Endodermal cell (in vitro differentiated cells): ENCODE results near the gene SLC12A5. TPM values are rescaled to one million over a fixed set of nuclear protein-coding genes. Genes with fewer than 3 reads are reported as not detected.

Experiments
- DNase-seq: peaks from one replicate; pipeline ENCODE4 v3.0.0-alpha.2; 2017
- H3K27ac ChIP-seq: 2 replicates; pipeline ENCODE4 v1.5.1; 2013; ENCODE audit warnings: mild to moderate bottlenecking, low read depth, low read length, moderate library complexity
- H3K27me3 ChIP-seq: 2 replicates; pipeline ENCODE4 v1.6.1; 2013; ENCODE audit warnings: mild to moderate bottlenecking, low read length, moderate library complexity; ENCODE audit not compliant: insufficient read depth, control insufficient read depth, poor library complexity, severe bottlenecking
- H3K36me3 ChIP-seq: 2 replicates; pipeline ENCODE4 v1.7.0; 2013; ENCODE audit warnings: mild to moderate bottlenecking, low read length, moderate library complexity; ENCODE audit not compliant: control insufficient read depth, insufficient read depth
- H3K4me1 ChIP-seq: one replicate; pipeline ENCODE4 v1.7.0; 2013; ENCODE audit warnings: low read length; ENCODE audit not compliant: control insufficient read depth, insufficient read depth
- H3K4me3 ChIP-seq: 2 replicates; pipeline ENCODE4 v1.5.1; 2013; ENCODE audit warnings: mild to moderate bottlenecking, low read length, moderate library complexity
- H3K9ac ChIP-seq: 2 replicates; pipeline ENCODE4 v1.6.1; 2013; ENCODE audit warnings: mild to moderate bottlenecking, low read length, moderate library complexity; ENCODE audit not compliant: poor library complexity, severe bottlenecking; ENCODE audit errors: extremely low read depth
- H3K9me3 ChIP-seq: 2 replicates; pipeline ENCODE4 v1.6.1; 2013; ENCODE audit warnings: mild to moderate bottlenecking, low read length, moderate library complexity; ENCODE audit not compliant: control insufficient read depth
- H3K27ac Mint-ChIP-seq: 2 replicates; pipeline ENCODE4 v1.8.0; 2020; ENCODE audit warnings: mixed read lengths
- H3K27me3 Mint-ChIP-seq: 2 replicates; pipeline ENCODE4 v1.8.0; 2021; ENCODE audit warnings: mild to moderate bottlenecking, mixed read lengths; ENCODE audit not compliant: insufficient read depth
- H3K36me3 Mint-ChIP-seq: 2 replicates; pipeline ENCODE4 v1.8.0; 2020; ENCODE audit warnings: low read depth, mixed read lengths
- H3K4me1 Mint-ChIP-seq: 2 replicates; pipeline ENCODE4 v1.8.0; 2020; ENCODE audit warnings: mixed read lengths
- H3K4me3 Mint-ChIP-seq: 2 replicates; pipeline ENCODE4 v1.8.0; 2020; ENCODE audit warnings: mild to moderate bottlenecking, moderate library complexity, mixed read lengths
- H3K9me3 Mint-ChIP-seq: 2 replicates; pipeline ENCODE4 v1.8.0; 2020; ENCODE audit warnings: mild to moderate bottlenecking, mixed read lengths
- WGBS, 2 experiments: methylation state at CpG; one replicate each; pipeline versions ENCODE4 v1.1.5 to v1.1.7; 2013; ENCODE audit warnings: missing lambda C conversion rate in 2 of 2, mixed read lengths in 1 of 2; ENCODE audit not compliant: insufficient coverage in 1 of 2, insufficient read length in 1 of 2; 5-methylcytosine and 5-hydroxymethylcytosine counted together
- total RNA-seq, 2 donors: library from RNA; stranded (reverse); fragmentation: NEBNext Ultra II Directional in 1 of 2; extraction: Animal tissue kit (Norgen Biotek cat#: 25700) in 1 of 2; gene quantifications; 2 replicates in 1 of 2; 3 replicates in 1 of 2; pipeline ENCODE4 v1.2.1, GENCODE V29; 2021
- TF ChIP-seq, protein P1 (sequence below): fragments of 200-600 bp; sonication (generic); conservative IDR thresholded peaks from 2 replicates; pipeline ENCODE4 v1.5.0; 2021; ENCODE audit warnings: antibody characterized with exemption, mild to moderate bottlenecking

Gene SLC12A5
- total RNA-seq, 2 donors from 2014 or later: 5.7 to 10.2 TPM

DNA sequence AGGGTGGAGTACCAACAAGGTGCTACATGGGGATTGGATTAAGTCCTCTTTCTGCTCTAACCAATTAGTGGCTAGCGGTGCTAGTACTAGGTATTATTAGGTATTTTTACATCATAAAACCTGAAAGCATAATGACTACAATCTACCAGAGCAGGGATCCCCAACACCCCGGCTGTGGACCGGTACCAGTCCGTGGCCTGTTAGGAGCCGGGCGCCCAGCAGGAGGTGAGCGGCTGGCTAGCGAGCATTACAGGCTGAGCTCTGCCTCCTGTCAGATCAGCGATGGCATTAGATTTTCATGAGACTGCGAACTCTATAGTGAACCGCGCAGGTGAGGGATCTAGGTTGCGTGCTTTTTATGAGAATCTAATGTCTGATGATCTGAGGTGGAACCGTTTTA is 80.0 kb downstream of the SLC12A5 start:
- 89 to 93% methylated on average over 10 to 14 of the region's 14 CpGs for WGBS, 2 experiments
- TF ChIP-seq, protein P1, sequence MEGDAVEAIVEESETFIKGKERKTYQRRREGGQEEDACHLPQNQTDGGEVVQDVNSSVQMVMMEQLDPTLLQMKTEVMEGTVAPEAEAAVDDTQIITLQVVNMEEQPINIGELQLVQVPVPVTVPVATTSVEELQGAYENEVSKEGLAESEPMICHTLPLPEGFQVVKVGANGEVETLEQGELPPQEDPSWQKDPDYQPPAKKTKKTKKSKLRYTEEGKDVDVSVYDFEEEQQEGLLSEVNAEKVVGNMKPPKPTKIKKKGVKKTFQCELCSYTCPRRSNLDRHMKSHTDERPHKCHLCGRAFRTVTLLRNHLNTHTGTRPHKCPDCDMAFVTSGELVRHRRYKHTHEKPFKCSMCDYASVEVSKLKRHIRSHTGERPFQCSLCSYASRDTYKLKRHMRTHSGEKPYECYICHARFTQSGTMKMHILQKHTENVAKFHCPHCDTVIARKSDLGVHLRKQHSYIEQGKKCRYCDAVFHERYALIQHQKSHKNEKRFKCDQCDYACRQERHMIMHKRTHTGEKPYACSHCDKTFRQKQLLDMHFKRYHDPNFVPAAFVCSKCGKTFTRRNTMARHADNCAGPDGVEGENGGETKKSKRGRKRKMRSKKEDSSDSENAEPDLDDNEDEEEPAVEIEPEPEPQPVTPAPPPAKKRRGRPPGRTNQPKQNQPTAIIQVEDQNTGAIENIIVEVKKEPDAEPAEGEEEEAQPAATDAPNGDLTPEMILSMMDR: no peak
- Mint-ChIP-seq H3K4me3 (no peak overlapping the region), H3K36me3 (no peaks in the 10 kb centered on the region), H3K27me3 (peaks cover 53% of the 10 kb centered on the region), H3K9me3 (peaks cover 1% of the 10 kb centered on the region), H3K4me1 (peaks cover 11% of the 10 kb centered on the region), H3K27ac (no peak overlapping the region)
- Histone ChIP-seq H3K27me3 (peaks cover 31% of the 10 kb centered on the region), H3K27ac (no peak overlapping the region), H3K4me1 (peaks cover 4% of the 10 kb centered on the region), H3K9ac (no peak overlapping the region), H3K36me3 (no peaks in the 10 kb centered on the region), H3K9me3 (no peaks in the 10 kb centered on the region), H3K4me3 (no peak overlapping the region)
- DNase-seq: no peak

Other genes starting within 250 kb of the SLC12A5 start
- under 1 TPM in 1 of 2 donors, not detected in 1; 0.66 TPM for gene WFDC3, start 237.3 kb upstream of the SLC12A5 start, total RNA-seq
- 10 to 100 TPM; 31.5 to 36.1 TPM for gene DNTTIP1, start 237.3 kb upstream of the SLC12A5 start, total RNA-seq
- 100 to 1,000 TPM; 139 to 216 TPM for gene UBE2C, start 216.6 kb upstream of the SLC12A5 start, total RNA-seq
- under 1 TPM in 1 of 2 donors, not detected in 1; 0.51 TPM for gene TNNC2, start 201.9 kb upstream of the SLC12A5 start, total RNA-seq
- gene SNX21, start 195.4 kb upstream of the SLC12A5 start, total RNA-seq: 10 to 100 TPM; 18.0 to 18.8 TPM
- gene ACOT8, start 171.8 kb upstream of the SLC12A5 start, total RNA-seq: 10 to 100 TPM; 24.3 to 27.9 TPM
- gene ZSWIM3, start 171.6 kb upstream of the SLC12A5 start, total RNA-seq: 1 to 10 TPM; 2.1 to 4.6 TPM
- gene ZSWIM1, start 148.0 kb upstream of the SLC12A5 start, total RNA-seq: 10 to 100 TPM; 11.6 to 12.5 TPM
- 1 to 10 TPM; 2.2 to 2.6 TPM for gene SPATA25, start 141.6 kb upstream of the SLC12A5 start, total RNA-seq
- 1 to 10 TPM; 4.4 to 6.4 TPM for gene NEURL2, start 138.0 kb upstream of the SLC12A5 start, total RNA-seq
- 10 to 100 TPM; 70.7 to 84.8 TPM for gene CTSA, start 137.9 kb upstream of the SLC12A5 start, total RNA-seq
- gene PLTP, start 117.1 kb upstream of the SLC12A5 start, total RNA-seq: 100 to 1,000 TPM in 1 of 2 donors, 10 to 100 TPM in 1; 92.1 to 123 TPM
- gene PCIF1, start 94.5 kb upstream of the SLC12A5 start, total RNA-seq: 10 to 100 TPM; 22.0 to 34.5 TPM
- 10 to 100 TPM; 18.3 to 21.0 TPM for gene ZNF335, start 57.0 kb upstream of the SLC12A5 start, total RNA-seq
- gene MMP9, start 20.3 kb upstream of the SLC12A5 start, total RNA-seq: under 1 TPM; 0.15 to 0.29 TPM
- gene NCOA5, start 60.7 kb downstream of the SLC12A5 start, total RNA-seq: 10 to 100 TPM; 19.3 to 28.7 TPM
- 10 to 100 TPM in 1 of 2 donors, 1 to 10 TPM in 1; 9.0 to 16.4 TPM for gene CD40, start 89.1 kb downstream of the SLC12A5 start, total RNA-seq